HG03108 (cell line): ENCODE results near the gene TBC1D22A.

Experiments used
- ATAC-seq: cut with Tn5 transposase; IDR thresholded peaks from one replicate; pipeline ENCODE4 v1.9.1; 2021; ENCODE audit warnings: moderate library complexity; ENCODE audit not compliant: unreplicated experiment

Gene TBC1D22A

DNA sequence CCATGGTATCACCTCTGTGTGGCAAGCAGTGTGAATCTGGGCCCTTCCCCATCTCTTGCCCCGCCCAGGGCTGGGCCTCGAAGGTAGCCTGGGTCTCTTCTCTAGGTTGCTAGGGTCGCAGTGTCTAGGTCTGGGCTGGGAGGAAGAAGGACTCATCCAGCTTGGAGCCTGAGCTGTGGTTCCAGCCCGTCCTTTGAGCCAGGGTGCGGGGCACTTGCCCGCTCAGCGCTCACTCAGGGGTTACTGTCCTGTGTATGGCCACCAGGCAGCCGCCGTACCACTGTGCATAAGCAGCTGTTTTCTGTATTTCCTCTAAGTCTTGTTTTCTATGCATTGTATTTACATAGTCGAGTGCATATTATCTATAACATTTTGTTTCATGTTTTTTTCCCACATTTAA lies 160.9 kb downstream of the TBC1D22A start:
- no peak for ATAC-seq

GRCh38 chr22:46925818-46926217 lies 163.4 kb downstream of the TBC1D22A start:
- no peak for ATAC-seq

DNA sequence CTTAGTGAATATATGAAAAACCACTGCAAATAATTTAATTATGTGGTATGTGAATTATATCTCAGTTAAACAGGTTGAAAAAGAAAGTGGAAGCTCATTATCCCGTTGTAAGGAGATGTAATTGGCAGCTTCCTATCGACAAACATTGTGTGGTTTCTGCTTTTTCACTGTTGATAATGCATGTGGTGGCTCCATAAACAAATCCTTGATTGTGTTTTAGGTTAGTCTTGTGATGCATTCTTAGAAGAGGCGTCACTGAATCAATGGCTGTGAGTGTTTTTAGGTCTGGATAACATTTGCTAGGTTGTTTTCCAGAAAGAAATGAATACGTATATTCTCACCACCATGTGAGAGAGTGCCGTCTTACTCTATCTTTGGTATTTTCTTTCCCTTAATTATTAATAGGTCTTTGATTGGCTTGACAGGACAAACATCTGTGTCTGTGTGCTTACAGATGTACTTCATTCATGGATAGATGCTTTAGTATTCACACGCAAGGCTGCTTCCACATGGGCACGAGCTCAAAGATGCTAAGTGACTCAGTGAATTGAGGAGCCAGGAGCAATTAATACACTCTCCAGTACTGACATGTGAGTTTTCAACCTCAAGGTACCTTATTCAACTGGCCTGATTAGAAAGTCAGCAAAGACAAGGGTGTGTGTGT lies 166.7 kb downstream of the TBC1D22A start:
- ATAC-seq = no peak

- ATAC-seq = no peak
Observed at GRCh38 chr22:46929710-46930204, 167.3 kb downstream of the TBC1D22A start.

DNA sequence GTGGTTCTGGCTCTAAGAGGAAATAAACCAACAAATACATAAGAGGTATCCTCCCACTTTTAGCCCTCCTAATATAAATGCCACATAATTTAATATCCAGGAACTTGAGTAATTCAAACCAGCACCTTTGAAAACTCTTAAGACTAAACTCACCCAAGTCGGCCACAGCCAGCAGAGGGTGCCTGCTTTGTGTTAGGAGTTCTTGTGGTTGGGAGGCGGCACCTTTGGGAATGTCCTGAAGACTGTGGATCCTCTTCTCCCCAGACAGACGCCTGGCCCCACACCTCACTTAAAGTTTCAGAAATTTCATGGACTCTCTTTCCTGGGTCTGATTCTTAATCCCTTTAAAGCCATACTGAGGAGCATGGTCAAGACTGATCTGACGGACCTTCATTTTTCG lies 169.0 kb downstream of the TBC1D22A start:
- no peak for ATAC-seq

GRCh38 chr22:46931881-46932280 lies 169.4 kb downstream of the TBC1D22A start:
- ATAC-seq = no peak

DNA sequence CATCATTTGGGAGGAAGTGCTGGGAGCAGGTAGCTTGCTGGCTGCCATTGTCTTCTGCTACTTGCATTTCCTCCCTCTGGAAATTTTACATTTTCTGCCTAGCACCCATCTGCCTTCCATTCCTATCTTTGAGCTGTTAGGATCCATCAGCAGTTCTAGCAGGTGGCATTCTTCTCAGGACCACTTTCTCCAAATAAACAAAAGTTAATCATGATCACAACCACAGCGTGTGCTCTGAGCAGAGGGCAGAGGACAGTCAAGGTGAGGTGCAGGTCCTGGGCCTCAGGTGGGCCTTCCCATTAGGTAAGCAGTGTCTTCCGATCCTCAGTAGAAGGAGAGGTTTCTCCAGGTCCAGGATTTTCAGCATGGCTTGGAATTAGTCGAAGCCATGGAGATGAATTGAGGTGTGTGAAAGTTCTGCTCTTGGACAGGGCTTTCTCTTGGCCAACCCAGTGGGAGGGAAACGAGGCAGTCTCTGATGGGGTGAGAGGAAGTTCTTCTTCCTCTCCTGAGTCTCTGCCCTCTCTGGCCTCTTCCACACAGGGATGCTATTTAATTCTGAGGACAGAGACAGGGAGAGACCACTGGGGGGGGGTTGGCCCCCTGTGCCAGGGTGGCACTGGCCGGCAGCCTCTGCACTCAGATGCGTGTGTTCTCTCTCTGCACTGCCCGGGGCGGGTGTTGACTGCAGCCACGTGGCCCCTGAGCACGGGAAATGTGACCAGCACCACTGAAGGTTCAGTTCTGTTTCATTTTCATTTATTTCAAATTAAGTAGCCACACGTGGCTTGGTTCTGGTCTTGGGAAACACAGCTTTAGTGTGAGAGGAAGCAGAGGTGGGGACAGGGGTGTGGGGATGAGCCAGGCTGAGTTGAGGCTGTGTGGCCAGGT lies 170.8 kb downstream of the TBC1D22A start:
- ATAC-seq = no peak

DNA sequence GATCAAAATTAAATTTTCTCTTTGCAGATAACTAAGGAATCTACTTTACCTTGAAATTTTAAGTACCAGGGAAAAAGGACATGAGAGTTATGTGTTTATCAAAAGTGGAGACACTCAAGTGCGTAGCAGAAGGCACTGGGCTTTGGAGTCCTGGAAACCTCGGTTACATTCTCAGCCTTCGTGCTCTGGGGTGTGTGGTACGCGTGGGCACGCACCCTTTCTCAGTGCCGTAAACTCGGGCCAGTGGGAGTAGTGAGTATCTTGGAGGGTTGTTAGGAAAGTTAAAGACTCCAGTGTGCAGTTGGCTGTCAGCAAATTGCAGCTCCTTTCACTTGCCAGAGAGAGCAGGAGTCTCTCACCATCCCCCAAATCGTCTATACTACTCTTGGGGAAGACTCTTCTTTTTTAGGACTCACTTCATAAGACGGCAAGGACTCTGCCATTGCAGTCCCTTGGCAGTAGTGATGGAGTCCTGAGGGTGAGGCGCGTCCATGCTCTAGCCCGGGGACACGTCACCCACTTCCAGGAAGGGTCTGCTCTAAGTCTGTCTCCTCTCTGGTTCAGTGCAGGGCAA lies 171.8 kb downstream of the TBC1D22A start:
- no peak for ATAC-seq

- no peak for ATAC-seq
Observed at GRCh38 chr22:46934746-46935491, 172.5 kb downstream of the TBC1D22A start.

DNA sequence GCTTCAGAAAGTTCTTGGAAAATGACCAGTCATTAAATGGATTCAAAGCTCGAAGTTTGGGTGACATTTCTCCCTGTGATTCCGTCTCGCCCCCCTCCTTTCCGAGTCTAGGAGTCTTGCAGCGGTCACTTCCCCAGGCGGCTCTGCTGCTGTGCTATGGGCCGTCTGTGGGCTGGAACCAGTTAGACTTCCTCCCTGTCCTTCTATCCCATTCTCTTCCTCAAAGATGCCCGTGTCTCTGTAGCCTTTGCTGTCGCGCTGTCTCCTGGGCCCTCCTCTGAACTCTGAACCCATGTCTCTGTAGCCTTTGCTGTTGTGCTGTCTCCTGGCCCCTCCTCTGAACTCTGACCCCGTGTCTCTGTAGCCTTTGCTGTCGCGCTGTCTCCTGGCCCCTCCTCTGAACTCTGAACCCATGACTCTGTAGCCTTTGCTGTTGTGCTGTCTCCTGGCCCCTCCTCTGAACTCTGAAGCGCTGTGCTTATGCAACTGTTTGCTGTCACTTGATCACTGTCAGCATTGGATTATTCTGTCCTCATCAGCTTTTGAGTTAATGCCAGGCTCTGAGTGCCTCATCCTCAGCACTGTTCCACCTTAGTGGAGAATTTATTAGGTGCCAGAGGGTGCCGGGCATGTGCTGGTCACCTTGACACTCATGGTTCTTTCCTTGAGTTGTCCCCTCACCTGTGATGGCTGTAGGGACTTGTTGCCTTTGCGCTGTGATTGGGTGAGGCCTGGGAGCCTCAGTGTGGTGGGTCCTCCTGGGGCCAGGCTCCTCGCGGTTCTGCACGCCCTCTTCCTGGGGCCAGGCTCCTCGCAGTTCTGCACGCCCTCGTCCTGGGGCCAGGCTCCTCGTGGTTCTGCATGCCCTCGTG lies 173.3 kb downstream of the TBC1D22A start:
- no peak for ATAC-seq

- ATAC-seq = no peak
Observed at GRCh38 chr22:46936378-46936903, 174.0 kb downstream of the TBC1D22A start.

DNA sequence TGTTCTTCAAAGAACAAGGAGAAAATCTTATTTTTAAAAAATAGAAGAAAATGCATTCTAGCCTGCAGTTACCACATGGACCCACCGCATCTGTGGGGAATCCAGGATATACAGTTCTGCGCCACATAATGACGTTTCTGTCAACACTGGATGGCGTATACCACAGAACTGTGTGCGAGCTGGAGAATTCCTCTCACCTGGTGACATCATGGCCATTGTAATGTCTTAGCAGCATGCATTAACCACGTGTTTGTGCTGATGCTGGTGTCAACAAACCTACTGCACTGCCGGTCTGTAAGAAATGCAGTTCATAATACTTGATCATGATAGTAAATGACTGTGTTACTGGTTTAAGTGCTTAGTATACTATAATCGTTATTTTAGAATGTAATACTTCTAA lies 174.7 kb downstream of the TBC1D22A start:
- ATAC-seq = no peak

DNA sequence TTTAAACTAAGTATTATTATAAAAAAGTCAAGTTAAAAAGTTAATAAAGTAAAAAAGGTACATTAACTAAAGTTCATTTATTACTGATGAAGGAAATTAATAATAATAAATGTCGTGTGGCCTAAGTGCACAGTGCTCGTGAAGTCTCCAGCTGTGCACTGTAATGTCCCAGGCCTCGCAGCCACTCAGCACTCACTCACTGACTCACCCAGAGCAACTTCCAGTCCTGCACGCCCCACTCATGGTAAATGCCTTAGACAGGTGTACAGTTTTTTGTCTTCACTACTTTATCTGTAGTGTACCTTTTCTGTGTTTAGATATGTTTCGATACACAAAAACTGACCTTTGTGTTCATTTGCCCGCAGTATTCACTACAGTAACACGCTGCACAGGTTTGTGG lies 175.5 kb downstream of the TBC1D22A start:
- no peak for ATAC-seq

DNA sequence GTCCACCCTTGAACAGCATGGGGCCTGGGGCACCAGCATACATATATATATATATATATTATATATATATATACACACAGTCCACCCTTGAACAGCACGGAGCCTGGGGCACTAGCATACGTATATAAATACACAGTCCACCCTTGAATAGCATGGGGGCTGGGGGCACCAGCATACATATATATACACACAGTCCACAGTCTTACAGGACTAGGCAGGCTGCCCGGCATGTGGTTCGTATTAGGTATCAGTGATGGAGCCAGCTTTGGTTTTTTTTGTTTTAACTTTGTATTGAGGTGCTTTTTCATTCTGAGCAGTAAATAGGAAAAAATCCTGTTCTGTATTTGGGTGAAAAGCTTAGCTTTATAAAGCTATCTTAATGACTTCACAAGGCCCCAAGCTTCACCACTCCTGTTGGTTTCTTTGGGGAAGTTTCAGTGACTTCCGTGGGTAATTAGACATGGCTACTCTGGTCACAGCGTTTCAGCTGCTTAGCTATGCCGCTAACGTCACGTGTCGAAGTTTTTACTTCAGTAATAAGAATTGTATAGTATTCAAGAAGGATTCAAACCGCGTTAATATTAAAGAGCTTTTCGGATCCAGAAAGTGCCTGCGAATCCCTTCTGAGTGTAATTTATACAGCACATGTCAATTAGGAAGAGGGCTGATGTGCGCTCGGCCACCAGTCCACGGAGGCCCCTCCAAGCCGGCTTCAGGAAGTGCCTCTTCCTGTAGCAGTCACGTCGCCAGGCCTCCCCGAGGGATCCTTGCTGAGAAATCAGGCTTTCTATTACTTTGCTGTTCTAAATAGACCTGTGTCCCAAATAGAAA lies 179.7 kb downstream of the TBC1D22A start:
- ATAC-seq = no peak

DNA sequence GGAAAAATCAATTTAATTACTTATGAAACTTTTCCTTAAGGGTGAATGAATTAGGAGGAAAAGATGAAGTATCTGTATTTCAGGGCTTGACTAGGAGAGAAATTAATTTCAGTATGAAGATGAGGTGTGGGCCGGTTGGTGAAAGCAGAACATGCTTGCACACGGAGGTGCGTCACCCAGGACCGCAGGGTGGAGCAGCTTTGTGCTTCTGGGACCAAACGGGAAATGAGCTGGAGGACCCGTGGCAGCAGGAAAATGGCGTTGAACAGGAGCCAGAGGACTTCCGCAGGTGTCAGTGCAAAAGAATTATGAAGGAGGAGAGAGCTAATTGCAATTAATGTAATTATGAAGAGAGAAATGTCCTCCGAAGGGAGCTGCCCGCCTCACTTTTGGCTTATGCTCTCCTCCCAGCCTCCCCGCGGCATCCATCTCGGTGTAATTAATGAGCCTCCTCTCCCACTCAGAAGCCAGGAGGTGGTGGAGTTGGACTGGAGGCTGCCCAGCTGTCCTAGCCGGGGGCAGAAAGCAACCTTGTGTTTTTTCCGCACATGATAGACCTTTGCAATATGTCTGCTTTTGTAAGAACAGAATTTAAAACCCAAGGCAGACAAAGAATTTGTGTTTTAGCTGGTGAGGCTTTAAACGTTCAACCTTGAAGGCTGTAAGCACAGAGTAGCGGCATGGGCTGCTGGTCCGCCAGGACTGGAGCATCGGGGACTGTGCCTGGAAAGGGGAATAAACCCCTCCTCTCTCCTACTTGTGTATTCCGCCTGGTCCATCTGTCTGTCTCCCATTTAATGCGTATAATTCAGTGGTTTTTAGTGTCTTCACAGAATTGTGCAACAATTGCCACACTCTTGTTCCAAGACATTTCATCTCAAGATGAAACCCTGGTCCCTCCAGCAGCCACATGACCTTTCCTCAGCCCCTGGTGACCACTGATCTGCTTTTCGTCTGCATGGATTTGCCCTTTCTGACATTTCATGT lies 180.6 kb downstream of the TBC1D22A start:
- ATAC-seq = no peak

DNA sequence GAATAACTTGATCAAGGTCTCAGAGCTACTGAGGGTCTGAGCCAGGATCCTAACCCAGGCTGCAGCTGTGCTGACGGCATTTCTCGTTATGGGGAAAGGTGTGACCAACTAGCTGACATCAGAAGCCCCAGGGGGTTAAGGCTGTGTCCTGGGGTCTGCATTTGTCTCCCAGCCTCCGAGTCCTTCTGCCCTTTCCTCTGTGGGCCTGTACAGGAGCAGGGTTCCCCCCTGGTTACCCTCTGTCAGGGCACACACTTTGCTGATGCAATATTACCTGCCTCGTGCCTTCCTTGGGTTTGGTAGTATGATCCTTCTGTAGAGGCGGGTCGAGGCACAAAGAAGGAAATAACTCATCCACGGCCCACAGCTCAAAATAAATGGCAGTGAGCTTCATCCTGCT lies 183.0 kb downstream of the TBC1D22A start:
- no peak for ATAC-seq

- no peak for ATAC-seq
Observed at GRCh38 chr22:46946383-46946962, 184.0 kb downstream of the TBC1D22A start.
